ENCODE data around the gene GASK1B. TPM values are rescaled to one million over a fixed set of nuclear protein-coding genes. Genes with fewer than 3 reads are reported as not detected.

The GASK1B gene
- total RNA-seq, 1 donor from 2014 or later, result 84.3 TPM

GRCh38 chr4:158146736-158147135, 26.1 kb downstream of the GASK1B start:
- DNase-seq (ENCODE audit: low read depth, low spot score), result no peak

DNA sequence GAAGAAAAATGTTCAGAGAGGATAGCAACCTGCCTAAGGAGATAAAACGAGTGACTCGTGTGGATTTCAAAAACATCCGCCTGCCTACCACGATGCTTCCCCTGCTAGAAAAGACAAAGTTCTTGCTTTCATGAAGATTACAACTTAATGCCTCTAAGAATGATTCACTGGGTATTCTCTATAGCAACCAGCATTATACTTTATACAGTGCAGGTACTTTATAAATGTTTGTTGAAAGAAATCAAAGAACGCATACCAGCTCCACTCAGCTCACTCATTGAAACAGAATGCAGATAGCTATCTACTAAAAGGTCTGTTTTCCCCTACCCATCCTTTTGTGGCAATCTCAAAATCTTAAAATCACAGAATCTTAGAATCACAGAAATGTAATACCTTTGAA, 33.7 kb downstream of the GASK1B start:
- DNase-seq (ENCODE audit: low read depth, low spot score), result no peak

GRCh38 chr4:158134222-158134621, 38.6 kb downstream of the GASK1B start:
- no peak for DNase-seq (ENCODE audit: low read depth, low spot score)

DNA sequence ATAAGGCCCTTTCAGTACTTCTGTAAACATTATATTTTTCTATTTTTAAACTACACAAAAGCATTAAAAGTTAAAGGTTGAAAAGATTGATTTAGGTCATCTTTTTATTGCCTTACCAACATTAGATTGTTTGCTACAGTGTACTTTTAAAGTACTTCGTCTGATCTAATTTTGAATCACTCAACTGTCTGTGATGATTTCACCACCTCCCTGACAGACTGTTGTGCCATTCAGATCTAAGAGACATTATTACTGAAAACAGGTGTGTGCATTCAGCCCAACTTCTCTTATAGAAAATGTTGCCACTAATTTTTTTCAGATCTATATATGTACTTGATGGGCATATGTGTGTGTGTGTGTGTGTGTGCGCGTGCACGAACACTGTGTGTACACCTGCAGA, 39.3 kb downstream of the GASK1B start:
- DNase-seq (ENCODE audit: low read depth, low spot score), result no peak

- no peak for DNase-seq (ENCODE audit: low read depth, low spot score)
Observed at GRCh38 chr4:158131027-158131426, 41.8 kb downstream of the GASK1B start.

DNA sequence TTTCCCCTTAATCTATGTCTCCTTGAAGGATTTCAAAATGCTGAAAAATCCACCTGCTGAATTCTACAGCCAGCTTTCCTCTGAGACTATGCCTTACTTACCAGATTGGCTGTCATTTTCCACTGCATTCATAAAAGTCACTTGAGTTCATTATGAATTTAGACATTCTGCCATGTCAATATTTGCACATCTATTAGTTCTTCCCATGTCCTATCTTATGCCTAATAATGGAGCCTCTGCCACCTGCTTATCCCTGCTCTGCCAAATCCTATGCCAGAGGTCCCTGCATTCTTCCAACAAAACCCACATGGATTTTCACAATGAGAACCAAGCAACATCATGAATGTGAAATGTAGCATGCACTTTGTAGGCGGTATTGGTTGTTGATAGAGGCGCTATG, 42.6 kb downstream of the GASK1B start:
- no peak for DNase-seq (ENCODE audit: low read depth, low spot score)

DNA sequence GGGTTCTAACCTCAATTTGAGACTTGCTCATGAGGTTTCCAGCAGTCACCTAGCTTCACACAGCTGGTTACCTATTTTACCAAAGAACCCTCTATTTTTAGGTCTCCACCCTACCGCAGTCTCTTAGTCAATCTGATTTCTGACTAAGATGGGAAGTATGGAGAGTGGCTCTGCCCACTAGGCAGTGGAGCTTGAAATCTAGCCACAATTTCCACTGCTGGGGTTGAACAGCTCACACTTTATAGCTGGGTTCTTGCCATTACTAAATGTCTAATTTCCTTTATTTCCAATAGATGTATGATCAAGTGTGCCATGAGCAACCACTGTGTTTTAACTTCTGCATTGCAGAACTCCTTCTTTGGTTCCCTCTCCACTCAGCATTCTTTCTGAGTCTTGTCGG, 43.1 kb downstream of the GASK1B start:
- DNase-seq (ENCODE audit: low read depth, low spot score), result no peak

DNA sequence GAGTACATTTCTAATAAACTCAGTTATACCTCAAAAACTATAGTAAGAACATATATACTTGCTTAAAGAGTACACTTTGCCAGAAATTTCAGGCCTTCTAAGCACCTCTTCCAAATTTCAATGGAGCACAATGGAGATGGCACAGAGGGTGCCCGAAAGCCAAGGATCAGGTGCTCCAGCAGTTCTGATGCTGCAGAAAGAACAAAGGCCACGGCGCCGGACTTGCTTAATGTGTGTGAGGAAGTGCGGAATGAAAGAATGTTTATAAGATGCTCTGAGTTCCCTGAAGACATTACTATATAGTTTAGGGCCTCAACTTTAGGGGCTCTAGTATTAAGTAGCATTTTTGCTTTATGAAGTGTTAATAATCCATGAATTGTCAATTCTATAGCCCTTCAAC, 44.3 kb downstream of the GASK1B start:
- no peak for DNase-seq (ENCODE audit: low read depth, low spot score)

- DNase-seq (ENCODE audit: low read depth, low spot score), result no peak
Observed at GRCh38 chr4:158125310-158125709, 47.5 kb downstream of the GASK1B start.

Other genes with a start within 250 kb of the GASK1B start
- gene TMEM144, start 37.5 kb upstream of the GASK1B start, total RNA-seq, result 3.4 and 4.9 TPM in 2 replicates

Measured in pulmonary artery endothelial cell (primary cell).